Measurements from ENCODE around the gene BCKDHB. TPM values are rescaled to one million over a fixed set of nuclear protein-coding genes. Genes with fewer than 3 reads are reported as not detected.

BCKDHB gene
- polyA plus RNA-seq, 1 of the 3 experiments (the other 2 are of a cell fraction): 19.9 TPM

DNA sequence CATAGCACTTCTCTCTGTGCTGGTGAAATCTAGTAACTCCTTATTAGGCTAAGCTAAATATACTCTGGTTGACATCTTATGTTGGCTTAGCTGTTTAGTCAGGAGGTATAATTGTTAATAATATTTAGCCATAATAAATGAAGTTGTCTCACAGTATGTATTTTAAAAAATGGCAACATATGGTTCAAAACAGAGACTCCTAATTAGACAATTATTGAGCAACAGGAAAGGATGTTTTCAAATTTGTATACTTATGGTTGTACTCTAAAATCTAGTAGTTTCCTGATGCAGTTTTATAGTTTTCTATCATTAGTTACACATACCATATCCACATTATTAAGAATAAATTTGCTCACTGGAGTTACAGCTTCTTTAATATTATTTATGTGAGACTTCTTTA, 150.2 kb downstream of the BCKDHB start:
- POLR2A ChIA-PET: no interaction called here
- no peak overlapping the region for H3K27ac ChIP-seq (ENCODE audit: low read depth in 2 of 2, low read length in 1 of 2)
- H3K36me3 ChIP-seq (replicated peaks in 1 of 2; ENCODE audit: control insufficient read depth in 1 of 2, insufficient read depth in 2 of 2, low read length in 1 of 2): no peaks in the 10 kb centered on the region
- H3K4me1 ChIP-seq (ENCODE audit: control insufficient read depth in 1 of 2, insufficient read depth in 2 of 2, low read depth in 1 of 2, low read length in 1 of 2): peaks cover 0 to 2% of the 10 kb centered on the region in 2 experiments; a peak in 1 of 4 replicates
- no peaks in the 10 kb centered on the region for H3K9me2 ChIP-seq
- no peak overlapping the region for H3K4me2 ChIP-seq
- no peak for DNase-seq
- CTCF ChIA-PET: no interaction called here
- no peak overlapping the region for H3K9ac ChIP-seq
- no peaks in the 10 kb centered on the region for H3K27me3 ChIP-seq (ENCODE audit: insufficient read depth)
- H3K9me3 ChIP-seq: no peaks in the 10 kb centered on the region
- H3K4me3 ChIP-seq (ENCODE audit: low read depth in 2 of 2, low read length in 1 of 2): no peak overlapping the region
- H2AFZ ChIP-seq (ENCODE audit: low read depth): no peak overlapping the region
- no peaks in the 10 kb centered on the region for H4K20me1 ChIP-seq (ENCODE audit: insufficient read depth)
- TF ChIP-seq, protein P1, sequence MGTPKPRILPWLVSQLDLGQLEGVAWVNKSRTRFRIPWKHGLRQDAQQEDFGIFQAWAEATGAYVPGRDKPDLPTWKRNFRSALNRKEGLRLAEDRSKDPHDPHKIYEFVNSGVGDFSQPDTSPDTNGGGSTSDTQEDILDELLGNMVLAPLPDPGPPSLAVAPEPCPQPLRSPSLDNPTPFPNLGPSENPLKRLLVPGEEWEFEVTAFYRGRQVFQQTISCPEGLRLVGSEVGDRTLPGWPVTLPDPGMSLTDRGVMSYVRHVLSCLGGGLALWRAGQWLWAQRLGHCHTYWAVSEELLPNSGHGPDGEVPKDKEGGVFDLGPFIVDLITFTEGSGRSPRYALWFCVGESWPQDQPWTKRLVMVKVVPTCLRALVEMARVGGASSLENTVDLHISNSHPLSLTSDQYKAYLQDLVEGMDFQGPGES (IDR thresholded peaks at IDR 0.05; ENCODE audit: low read depth, low read length): no peak
- TF ChIP-seq TEAD4 (IDR thresholded peaks at IDR 0.05; ENCODE audit: borderline replicate concordance, insufficient read depth): no peak
- TF ChIP-seq, protein P2, sequence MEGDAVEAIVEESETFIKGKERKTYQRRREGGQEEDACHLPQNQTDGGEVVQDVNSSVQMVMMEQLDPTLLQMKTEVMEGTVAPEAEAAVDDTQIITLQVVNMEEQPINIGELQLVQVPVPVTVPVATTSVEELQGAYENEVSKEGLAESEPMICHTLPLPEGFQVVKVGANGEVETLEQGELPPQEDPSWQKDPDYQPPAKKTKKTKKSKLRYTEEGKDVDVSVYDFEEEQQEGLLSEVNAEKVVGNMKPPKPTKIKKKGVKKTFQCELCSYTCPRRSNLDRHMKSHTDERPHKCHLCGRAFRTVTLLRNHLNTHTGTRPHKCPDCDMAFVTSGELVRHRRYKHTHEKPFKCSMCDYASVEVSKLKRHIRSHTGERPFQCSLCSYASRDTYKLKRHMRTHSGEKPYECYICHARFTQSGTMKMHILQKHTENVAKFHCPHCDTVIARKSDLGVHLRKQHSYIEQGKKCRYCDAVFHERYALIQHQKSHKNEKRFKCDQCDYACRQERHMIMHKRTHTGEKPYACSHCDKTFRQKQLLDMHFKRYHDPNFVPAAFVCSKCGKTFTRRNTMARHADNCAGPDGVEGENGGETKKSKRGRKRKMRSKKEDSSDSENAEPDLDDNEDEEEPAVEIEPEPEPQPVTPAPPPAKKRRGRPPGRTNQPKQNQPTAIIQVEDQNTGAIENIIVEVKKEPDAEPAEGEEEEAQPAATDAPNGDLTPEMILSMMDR (IDR thresholded peaks at IDR 0.05): no peak
- TF ChIP-seq, protein P3, sequence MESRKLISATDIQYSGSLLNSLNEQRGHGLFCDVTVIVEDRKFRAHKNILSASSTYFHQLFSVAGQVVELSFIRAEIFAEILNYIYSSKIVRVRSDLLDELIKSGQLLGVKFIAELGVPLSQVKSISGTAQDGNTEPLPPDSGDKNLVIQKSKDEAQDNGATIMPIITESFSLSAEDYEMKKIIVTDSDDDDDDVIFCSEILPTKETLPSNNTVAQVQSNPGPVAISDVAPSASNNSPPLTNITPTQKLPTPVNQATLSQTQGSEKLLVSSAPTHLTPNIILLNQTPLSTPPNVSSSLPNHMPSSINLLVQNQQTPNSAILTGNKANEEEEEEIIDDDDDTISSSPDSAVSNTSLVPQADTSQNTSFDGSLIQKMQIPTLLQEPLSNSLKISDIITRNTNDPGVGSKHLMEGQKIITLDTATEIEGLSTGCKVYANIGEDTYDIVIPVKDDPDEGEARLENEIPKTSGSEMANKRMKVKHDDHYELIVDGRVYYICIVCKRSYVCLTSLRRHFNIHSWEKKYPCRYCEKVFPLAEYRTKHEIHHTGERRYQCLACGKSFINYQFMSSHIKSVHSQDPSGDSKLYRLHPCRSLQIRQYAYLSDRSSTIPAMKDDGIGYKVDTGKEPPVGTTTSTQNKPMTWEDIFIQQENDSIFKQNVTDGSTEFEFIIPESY (IDR thresholded peaks at IDR 0.05; ENCODE audit: borderline replicate concordance, low read depth): no peak
- no peak for TF ChIP-seq ELF1 (IDR thresholded peaks at IDR 0.05)
- no peak for TF ChIP-seq FOSL2 (IDR thresholded peaks at IDR 0.05; ENCODE audit: borderline replicate concordance, low read depth)
- TF ChIP-seq, protein P4, sequence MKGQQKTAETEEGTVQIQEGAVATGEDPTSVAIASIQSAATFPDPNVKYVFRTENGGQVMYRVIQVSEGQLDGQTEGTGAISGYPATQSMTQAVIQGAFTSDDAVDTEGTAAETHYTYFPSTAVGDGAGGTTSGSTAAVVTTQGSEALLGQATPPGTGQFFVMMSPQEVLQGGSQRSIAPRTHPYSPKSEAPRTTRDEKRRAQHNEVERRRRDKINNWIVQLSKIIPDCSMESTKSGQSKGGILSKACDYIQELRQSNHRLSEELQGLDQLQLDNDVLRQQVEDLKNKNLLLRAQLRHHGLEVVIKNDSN (IDR thresholded peaks at IDR 0.05; ENCODE audit: borderline replicate concordance, low read depth): no peak
- no peak for TF ChIP-seq RFX5 (IDR thresholded peaks at IDR 0.05; ENCODE audit: low read length)
- TF ChIP-seq, protein P5, sequence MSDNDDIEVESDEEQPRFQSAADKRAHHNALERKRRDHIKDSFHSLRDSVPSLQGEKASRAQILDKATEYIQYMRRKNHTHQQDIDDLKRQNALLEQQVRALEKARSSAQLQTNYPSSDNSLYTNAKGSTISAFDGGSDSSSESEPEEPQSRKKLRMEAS (IDR thresholded peaks at IDR 0.05; ENCODE audit: low read depth): no peak
- no peak for TF ChIP-seq GABPA (IDR thresholded peaks at IDR 0.05; ENCODE audit: low read depth)
- TF ChIP-seq, protein P6, sequence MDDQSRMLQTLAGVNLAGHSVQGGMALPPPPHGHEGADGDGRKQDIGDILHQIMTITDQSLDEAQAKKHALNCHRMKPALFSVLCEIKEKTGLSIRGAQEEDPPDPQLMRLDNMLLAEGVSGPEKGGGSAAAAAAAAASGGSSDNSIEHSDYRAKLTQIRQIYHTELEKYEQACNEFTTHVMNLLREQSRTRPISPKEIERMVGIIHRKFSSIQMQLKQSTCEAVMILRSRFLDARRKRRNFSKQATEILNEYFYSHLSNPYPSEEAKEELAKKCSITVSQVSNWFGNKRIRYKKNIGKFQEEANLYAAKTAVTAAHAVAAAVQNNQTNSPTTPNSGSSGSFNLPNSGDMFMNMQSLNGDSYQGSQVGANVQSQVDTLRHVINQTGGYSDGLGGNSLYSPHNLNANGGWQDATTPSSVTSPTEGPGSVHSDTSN (IDR thresholded peaks at IDR 0.05): no peak
- TF ChIP-seq GATA2 (CRISPR knock-in tag; IDR thresholded peaks at IDR 0.05): no peak
- no peak for TF ChIP-seq MXI1 (IDR thresholded peaks at IDR 0.05; ENCODE audit: low read depth, low read length)
- no peak for TF ChIP-seq SMC3 (IDR thresholded peaks at IDR 0.05; ENCODE audit: low read depth, low read length)
- no peaks in the 10 kb centered on the region for H3K79me2 ChIP-seq (ENCODE audit: insufficient read depth)
- no peaks in the 10 kb centered on the region for H3F3A ChIP-seq (replicated peaks; ENCODE audit: insufficient read depth)

Measured in SK-N-SH (cell line).